HG03442 (cell line): ENCODE data around the gene CDADC1.
"Not testable (repeated sequence)": the region's sequence is repeated elsewhere in the genome, so short reads cannot be mapped to it uniquely, and the experiment has no call there.

Source experiments
- ATAC-seq: cut with Tn5 transposase; IDR thresholded peaks from one replicate; pipeline ENCODE4 v1.9.1; 2021; ENCODE audit warnings: mild to moderate bottlenecking, moderate library complexity; ENCODE audit not compliant: unreplicated experiment

CDADC1 gene

GRCh38 chr13:49310251-49310650, 62.5 kb downstream of the CDADC1 start:
- no peak for ATAC-seq

- no peak for ATAC-seq
These were observed 64.1 kb downstream of the CDADC1 start for GRCh38 chr13:49311816-49312215.

GRCh38 chr13:49314344-49314882, 66.7 kb downstream of the CDADC1 start:
- ATAC-seq = no peak

GRCh38 chr13:49315036-49315565, 67.4 kb downstream of the CDADC1 start:
- ATAC-seq = no peak

GRCh38 chr13:49315756-49316482, 68.2 kb downstream of the CDADC1 start:
- no peak for ATAC-seq

GRCh38 chr13:49319551-49319950, 71.8 kb downstream of the CDADC1 start:
- ATAC-seq = no peak

GRCh38 chr13:49319951-49320350, 72.2 kb downstream of the CDADC1 start:
- ATAC-seq = no peak

- ATAC-seq = no peak
These were observed 73.2 kb downstream of the CDADC1 start for GRCh38 chr13:49320975-49321374.

- ATAC-seq = no peak
These were observed 75.0 kb downstream of the CDADC1 start for GRCh38 chr13:49322702-49323101.

- no peak for ATAC-seq
These were observed 75.6 kb downstream of the CDADC1 start for GRCh38 chr13:49323344-49323743.

GRCh38 chr13:49326222-49326917, 78.6 kb downstream of the CDADC1 start:
- no peak for ATAC-seq

- ATAC-seq = not testable (repeated sequence)
These were observed 79.4 kb downstream of the CDADC1 start for GRCh38 chr13:49327145-49327544.

GRCh38 chr13:49329831-49330545, 82.3 kb downstream of the CDADC1 start:
- no peak for ATAC-seq

GRCh38 chr13:49330546-49330864, 82.8 kb downstream of the CDADC1 start:
- ATAC-seq = no peak

GRCh38 chr13:49336655-49337054, 88.9 kb downstream of the CDADC1 start:
- ATAC-seq = no peak

GRCh38 chr13:49340161-49340560, 92.4 kb downstream of the CDADC1 start:
- ATAC-seq = no peak

- ATAC-seq = no peak
These were observed 93.8 kb downstream of the CDADC1 start for GRCh38 chr13:49341517-49341916.

- ATAC-seq = no peak
These were observed 94.2 kb downstream of the CDADC1 start for GRCh38 chr13:49341941-49342340.

- no peak for ATAC-seq
These were observed 94.7 kb downstream of the CDADC1 start for GRCh38 chr13:49342454-49342853.
